ENCODE results near the gene RAD51B. TPM values are rescaled to one million over a fixed set of nuclear protein-coding genes. Genes with fewer than 3 reads are reported as not detected.

RAD51B gene
- total RNA-seq, 1 experiment from 2014 or later: 8.5 TPM

DNA sequence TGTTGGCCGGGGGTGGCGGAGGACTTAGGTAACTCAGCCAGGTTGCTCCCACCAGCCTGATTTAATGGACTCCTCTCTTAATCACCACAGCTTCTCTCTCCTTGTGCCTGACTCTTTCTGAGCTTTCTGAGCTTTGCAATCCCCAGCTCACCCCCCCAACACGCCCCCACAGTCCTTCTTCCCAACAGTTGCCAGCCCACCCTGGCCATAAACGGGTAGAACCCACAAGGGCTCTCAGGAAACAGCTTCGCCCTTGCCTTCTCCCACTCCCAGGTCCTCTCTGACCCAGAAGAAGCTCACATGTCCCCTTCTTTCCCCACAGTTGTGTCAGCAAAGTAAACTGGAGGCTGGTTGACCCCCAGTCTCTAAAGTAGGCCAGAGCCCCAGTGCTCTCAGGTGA lies 940.4 kb downstream of the RAD51B start:
- ATAC-seq: no peak
- no peaks in the 10 kb centered on the region for H3K4me1 ChIP-seq (ENCODE audit: control insufficient read depth, insufficient read depth, low read length)
- no peak overlapping the region for H3K4me3 ChIP-seq (ENCODE audit: low read depth in 2 of 2, low read length in 2 of 2)
- H3K9me3 ChIP-seq (ENCODE audit: control insufficient read depth, insufficient read depth, low read depth, low read length): no peaks in the 10 kb centered on the region
- intact Hi-C loops (cut with micrococcal nuclease; ENCODE audit: unreplicated experiment): no loop called here
- POLR2A ChIA-PET: no interaction called here
- TF ChIP-seq TCF7L2 (IDR thresholded peaks at IDR 0.05; ENCODE audit: low read depth, low read length): no peak
- TF ChIP-seq SIN3A (IDR thresholded peaks at IDR 0.05; ENCODE audit: borderline replicate concordance, insufficient read depth, low read depth, low read length): no peak
- TF ChIP-seq, protein P1, sequence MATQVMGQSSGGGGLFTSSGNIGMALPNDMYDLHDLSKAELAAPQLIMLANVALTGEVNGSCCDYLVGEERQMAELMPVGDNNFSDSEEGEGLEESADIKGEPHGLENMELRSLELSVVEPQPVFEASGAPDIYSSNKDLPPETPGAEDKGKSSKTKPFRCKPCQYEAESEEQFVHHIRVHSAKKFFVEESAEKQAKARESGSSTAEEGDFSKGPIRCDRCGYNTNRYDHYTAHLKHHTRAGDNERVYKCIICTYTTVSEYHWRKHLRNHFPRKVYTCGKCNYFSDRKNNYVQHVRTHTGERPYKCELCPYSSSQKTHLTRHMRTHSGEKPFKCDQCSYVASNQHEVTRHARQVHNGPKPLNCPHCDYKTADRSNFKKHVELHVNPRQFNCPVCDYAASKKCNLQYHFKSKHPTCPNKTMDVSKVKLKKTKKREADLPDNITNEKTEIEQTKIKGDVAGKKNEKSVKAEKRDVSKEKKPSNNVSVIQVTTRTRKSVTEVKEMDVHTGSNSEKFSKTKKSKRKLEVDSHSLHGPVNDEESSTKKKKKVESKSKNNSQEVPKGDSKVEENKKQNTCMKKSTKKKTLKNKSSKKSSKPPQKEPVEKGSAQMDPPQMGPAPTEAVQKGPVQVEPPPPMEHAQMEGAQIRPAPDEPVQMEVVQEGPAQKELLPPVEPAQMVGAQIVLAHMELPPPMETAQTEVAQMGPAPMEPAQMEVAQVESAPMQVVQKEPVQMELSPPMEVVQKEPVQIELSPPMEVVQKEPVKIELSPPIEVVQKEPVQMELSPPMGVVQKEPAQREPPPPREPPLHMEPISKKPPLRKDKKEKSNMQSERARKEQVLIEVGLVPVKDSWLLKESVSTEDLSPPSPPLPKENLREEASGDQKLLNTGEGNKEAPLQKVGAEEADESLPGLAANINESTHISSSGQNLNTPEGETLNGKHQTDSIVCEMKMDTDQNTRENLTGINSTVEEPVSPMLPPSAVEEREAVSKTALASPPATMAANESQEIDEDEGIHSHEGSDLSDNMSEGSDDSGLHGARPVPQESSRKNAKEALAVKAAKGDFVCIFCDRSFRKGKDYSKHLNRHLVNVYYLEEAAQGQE (IDR thresholded peaks at IDR 0.05; ENCODE audit: insufficient read depth in 1 of 2, low read depth in 2 of 2, low read length in 1 of 2): no peak
- no peak for TF ChIP-seq POLR2AphosphoS5 (IDR thresholded peaks at IDR 0.05; ENCODE audit: low read depth, low read length)
- TF ChIP-seq, protein P2, sequence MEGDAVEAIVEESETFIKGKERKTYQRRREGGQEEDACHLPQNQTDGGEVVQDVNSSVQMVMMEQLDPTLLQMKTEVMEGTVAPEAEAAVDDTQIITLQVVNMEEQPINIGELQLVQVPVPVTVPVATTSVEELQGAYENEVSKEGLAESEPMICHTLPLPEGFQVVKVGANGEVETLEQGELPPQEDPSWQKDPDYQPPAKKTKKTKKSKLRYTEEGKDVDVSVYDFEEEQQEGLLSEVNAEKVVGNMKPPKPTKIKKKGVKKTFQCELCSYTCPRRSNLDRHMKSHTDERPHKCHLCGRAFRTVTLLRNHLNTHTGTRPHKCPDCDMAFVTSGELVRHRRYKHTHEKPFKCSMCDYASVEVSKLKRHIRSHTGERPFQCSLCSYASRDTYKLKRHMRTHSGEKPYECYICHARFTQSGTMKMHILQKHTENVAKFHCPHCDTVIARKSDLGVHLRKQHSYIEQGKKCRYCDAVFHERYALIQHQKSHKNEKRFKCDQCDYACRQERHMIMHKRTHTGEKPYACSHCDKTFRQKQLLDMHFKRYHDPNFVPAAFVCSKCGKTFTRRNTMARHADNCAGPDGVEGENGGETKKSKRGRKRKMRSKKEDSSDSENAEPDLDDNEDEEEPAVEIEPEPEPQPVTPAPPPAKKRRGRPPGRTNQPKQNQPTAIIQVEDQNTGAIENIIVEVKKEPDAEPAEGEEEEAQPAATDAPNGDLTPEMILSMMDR (IDR thresholded peaks at IDR 0.05): no peak
- in situ Hi-C loops (cut with HindIII; ENCODE audit: low pct_unique_long_range_greater_than_20kb, low sequenced_read_pairs): no loop called here
- H3K36me3 ChIP-seq (ENCODE audit: control insufficient read depth, insufficient read depth, low read length): no peaks in the 10 kb centered on the region
- no peak for DNase-seq (ENCODE audit: low read depth, low spot score)
- CTCF ChIA-PET: no interaction called here
- H3K27ac ChIP-seq (ENCODE audit: low read length): no peak overlapping the region
- no peaks in the 10 kb centered on the region for H3K27me3 ChIP-seq (ENCODE audit: control insufficient read depth, insufficient read depth, low read length)
- no TSS peak for BruUV-seq (replicated peaks)

DNA sequence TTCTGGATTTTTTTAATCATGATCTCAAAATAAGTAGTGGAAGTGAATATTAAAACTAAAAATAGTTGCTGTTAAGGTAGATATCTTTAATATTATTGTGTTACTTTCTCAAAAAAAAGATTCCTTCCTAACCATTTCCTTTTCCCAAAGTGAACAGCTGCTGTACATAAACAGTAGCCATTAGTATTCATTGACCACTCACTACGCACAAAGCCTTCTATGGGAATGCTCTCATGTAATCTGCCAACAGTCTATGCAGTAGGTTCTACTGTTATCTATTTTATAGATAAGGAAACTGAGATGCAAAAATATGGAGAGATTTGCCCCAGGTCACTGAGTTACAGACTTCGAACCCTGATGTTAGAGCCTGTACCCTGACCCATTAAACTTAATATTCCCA lies 941.2 kb downstream of the RAD51B start:
- ATAC-seq: no peak
- in situ Hi-C loops (cut with HindIII; ENCODE audit: low pct_unique_long_range_greater_than_20kb, low sequenced_read_pairs): no loop called here
- no peak overlapping the region for H3K27ac ChIP-seq (ENCODE audit: low read length)
- ChIA-PET POLR2A (no interaction called here), CTCF (no interaction called here)
- TF ChIP-seq, protein P1 (IDR thresholded peaks at IDR 0.05; ENCODE audit: insufficient read depth in 1 of 2, low read depth in 2 of 2, low read length in 1 of 2): no peak
- TF ChIP-seq POLR2AphosphoS5 (IDR thresholded peaks at IDR 0.05; ENCODE audit: low read depth, low read length) (no peak), TCF7L2 (IDR thresholded peaks at IDR 0.05; ENCODE audit: low read depth, low read length) (no peak), SIN3A (IDR thresholded peaks at IDR 0.05; ENCODE audit: borderline replicate concordance, insufficient read depth, low read depth, low read length) (no peak)
- TF ChIP-seq, protein P2 (IDR thresholded peaks at IDR 0.05): no peak
- no peaks in the 10 kb centered on the region for H3K36me3 ChIP-seq (ENCODE audit: control insufficient read depth, insufficient read depth, low read length)
- no peaks in the 10 kb centered on the region for H3K4me1 ChIP-seq (ENCODE audit: control insufficient read depth, insufficient read depth, low read length)
- intact Hi-C loops (cut with micrococcal nuclease; ENCODE audit: unreplicated experiment): no loop called here
- H3K27me3 ChIP-seq (ENCODE audit: control insufficient read depth, insufficient read depth, low read length): no peaks in the 10 kb centered on the region
- no peak for DNase-seq (ENCODE audit: low read depth, low spot score)
- H3K4me3 ChIP-seq (ENCODE audit: low read depth in 2 of 2, low read length in 2 of 2): no peak overlapping the region
- H3K9me3 ChIP-seq (ENCODE audit: control insufficient read depth, insufficient read depth, low read depth, low read length): no peaks in the 10 kb centered on the region
- no TSS peak for BruUV-seq (replicated peaks)
